Frontal cortex (tissue), 4 donors: ENCODE measurements around the gene S100P. TPM values are rescaled to one million over a fixed set of nuclear protein-coding genes. Genes with fewer than 3 reads are reported as not detected.
"Not testable (repeated sequence)": the region's sequence is repeated elsewhere in the genome, so short reads cannot be mapped to it uniquely, and the experiment has no call there.

Source experiments
- DNase-seq, 2 donors: peaks; one replicate each; pipeline ENCODE4 v3.0.0; 2012; ENCODE audit warnings: low spot score in 2 of 2
- FAIRE-seq: peaks from 2 replicates; lab custom pipeline; 2012; peaks lifted over from hg19 to GRCh38; lab: Jason Lieb, UNC
- total RNA-seq: library from RNA; depleted of rRNA; stranded (reverse); fragments of >200 nt; gene quantifications from one replicate; pipeline ENCODE4 v1.2.3, GENCODE V29; 2014
- donor health status: control.
- donor health status: control.
- donor health status: control.

S100P gene
- total RNA-seq: 0.41 TPM

DNA sequence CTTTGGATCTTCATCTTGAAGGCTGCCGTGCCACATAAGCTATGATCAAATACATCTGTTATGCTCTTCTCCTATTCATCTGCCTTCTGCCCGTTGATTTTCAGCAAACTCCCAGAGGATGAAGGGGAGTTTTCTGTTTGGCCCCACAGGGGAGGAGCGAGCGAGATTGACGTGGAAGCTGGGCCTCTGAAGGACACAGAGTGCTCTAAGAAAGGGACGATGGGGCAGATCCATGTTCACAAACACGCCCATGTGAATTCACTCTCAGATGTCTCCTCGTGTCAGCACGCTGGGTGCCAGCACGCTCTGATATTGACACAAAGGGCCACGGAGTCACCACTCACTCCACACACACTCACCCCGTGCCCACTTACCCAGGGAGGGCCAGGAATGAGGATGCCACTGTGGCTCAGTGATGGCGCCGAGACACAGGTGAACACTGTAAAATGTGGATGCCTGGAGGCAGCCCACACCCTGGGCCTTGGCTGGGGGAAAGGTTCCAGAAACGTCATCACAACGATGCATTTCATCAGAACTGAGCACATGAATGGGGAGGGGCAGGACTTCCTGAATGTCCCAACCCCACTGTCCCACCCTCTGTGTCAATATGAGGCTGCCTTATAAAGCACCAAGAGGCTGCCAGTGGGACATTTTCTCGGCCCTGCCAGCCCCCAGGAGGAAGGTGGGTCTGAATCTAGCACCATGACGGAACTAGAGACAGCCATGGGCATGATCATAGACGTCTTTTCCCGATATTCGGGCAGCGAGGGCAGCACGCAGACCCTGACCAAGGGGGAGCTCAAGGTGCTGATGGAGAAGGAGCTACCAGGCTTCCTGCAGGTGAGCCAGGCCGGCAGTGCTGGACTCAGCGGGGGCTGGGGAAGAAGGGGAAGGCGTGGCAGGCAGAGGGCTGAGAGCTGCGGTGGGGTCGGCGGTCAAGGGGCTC is at the start of gene S100P:
Gene S100P, plus strand, starts transcription at position 648 of the 946 bp plus-strand sequence. Its CDS starts 55 bp downstream, at position 703.
- FAIRE-seq (no peak), DNase-seq (no peak)

DNA sequence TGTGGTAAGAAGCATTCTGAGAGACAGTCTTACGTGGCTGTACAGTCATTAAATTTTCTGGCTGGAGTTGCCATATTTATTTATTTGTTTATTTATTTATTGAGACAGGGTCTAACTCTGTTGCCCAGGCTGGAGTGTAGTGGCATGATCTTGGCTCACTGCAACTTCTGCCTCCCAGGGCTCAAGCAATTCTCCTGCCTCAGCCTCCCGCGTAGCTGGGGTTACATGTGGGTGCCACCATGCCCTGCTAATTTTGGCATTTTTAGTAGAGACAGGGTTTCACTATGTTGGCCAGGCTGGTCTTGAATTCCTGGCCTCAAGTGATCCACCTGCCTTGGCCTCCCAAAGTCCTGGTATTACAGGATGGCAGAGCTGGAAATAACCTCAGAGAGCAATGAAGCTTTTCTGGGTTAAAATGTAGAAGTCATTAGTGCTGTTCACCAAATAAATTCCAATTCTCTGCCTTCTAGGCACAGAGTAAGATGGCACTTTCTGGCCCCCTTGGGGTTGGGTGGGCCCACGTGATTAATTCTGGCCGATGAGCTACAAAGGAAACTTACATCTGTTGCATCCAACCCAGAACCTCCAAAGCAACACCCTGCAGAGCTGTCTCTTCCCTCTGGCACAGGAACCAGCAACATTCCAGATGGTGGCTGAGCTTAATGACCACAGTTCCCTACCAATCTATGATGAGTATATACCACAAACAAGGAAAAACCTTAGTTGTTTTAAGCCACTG is 48.7 kb upstream of the S100P start:
- FAIRE-seq (no peak), DNase-seq (no peak)

DNA sequence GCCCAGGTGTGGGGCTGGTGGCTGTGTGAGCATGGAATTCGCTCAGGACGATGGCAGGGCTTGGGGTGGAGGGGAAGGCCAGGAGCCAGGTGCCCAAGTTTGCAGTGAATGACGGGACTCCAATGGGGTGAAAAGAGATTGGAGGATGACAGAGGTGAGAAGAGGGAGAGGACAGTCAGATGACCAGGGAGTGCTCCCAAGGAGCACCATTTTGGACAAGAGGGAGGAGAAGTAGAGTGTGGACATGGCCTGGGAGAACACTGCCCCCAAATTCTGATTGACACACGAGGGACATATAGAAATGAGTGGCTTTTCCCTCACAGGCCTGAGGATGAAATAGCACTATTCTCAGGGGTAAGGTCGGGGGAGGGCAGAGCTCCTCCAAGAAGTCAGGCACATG is 46.5 kb upstream of the S100P start:
- no peak for DNase-seq
- FAIRE-seq: no peak

DNA sequence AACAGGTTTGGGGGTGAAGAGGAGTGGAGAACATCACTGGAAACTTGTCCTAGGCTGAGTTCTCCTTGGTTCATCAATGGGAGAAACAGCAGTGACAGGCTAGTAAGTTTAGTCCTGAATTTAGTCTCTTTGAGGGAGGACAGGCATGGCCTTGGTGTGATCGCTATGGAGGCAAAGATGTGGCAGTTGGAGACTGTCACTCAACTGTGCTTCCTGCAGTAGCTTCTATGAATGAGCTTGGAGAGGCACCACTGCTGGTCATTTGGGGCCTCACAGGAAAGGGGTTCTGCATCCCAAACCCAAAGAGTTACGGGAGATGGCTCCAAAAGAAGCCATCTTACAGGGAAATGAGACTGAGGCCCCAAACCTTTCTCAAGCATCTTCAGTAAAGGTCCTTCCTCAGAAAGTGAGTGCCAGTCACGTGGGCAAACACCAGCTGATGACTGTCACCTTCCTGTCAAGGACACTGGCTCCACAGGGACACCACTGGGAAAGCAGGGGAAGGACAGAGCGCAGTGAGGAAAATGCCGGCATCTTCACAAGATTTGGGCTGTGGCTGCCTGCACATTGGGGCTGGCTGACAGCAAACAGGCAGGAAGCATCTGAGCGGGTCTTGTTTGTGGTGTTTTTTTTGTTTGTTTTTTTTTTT is 46.0 kb upstream of the S100P start:
- FAIRE-seq: no peak
- no peak for DNase-seq

DNA sequence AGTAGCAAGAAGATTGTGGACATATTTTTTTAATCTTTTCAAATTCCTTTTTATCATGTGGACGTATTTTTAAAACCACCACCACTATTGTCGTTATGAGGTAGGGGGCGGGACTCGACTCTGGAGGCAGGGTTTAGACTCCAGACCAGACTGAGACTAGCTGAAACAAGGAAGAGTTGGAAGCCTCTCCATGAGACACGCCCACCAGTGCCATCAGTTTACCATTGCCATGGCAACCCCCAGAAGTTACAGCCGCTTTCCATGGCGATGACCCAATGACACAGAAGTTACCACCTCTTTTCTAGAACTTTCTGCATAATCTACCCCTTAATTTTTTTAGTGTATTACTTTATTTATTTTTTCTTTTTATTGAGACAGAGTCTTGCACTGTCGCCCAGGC is 44.5 kb upstream of the S100P start:
- no peak for DNase-seq
- FAIRE-seq: no peak

DNA sequence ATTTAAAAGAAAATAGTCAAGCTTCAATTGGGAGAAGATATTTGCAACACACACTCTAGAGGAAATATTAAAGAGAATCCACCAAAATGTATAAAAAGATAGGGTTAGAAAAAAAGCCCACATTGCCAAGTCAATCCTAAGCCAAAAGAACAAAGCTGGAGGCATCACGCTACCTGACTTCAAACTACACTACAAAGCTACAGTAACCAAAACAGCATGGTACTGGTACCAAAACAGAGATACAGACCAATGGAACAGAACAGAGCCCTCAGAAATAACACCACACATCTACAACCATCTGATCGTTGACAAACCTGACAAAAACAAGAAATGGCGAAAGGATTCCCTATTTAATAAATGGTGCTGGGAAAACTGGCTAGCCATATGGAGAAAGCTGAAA is 39.5 kb upstream of the S100P start:
- FAIRE-seq, DNase-seq: not testable (repeated sequence)

DNA sequence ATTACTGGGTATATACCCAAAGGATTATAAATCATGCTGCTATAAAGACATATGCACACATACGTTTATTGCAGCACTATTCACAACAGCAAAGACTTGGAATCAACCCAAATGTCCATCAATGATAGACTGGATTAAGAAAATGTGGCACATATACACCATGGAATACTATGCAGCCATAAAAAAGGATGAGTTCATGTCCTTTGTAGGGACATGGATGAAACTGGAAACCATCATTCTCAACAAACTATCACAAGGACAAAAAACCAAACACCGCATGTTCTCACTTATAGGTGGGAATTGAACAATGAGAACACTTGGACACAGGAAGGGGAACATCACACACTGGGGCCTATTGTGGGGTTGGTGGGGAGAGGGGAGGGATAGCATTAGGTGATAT is 38.4 kb upstream of the S100P start:
- not testable (repeated sequence) for DNase-seq

DNA sequence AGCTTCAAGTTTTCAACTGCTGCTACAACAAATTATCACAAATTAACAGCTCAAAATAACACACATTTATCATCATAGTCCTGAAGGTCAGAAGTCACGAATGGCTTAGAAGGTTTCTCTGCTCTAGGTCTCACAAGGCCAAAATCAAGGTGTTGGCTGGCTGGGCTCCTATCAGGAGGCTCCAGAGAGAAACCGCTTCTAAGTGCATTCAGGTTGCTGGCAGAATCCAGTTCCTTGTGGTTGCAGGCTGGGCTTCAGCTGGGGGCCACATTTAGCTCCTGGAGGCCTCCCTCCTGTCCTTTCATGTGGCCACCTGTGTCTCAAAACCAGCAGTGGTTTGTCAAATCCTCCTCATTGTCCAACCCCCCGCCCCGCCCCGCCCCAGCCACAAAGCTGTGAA is 37.8 kb upstream of the S100P start:
- no peak for DNase-seq
- FAIRE-seq: no peak

More for the DNA sequence above, 38.4 kb upstream of the S100P start:
- FAIRE-seq: not testable (repeated sequence)

DNA sequence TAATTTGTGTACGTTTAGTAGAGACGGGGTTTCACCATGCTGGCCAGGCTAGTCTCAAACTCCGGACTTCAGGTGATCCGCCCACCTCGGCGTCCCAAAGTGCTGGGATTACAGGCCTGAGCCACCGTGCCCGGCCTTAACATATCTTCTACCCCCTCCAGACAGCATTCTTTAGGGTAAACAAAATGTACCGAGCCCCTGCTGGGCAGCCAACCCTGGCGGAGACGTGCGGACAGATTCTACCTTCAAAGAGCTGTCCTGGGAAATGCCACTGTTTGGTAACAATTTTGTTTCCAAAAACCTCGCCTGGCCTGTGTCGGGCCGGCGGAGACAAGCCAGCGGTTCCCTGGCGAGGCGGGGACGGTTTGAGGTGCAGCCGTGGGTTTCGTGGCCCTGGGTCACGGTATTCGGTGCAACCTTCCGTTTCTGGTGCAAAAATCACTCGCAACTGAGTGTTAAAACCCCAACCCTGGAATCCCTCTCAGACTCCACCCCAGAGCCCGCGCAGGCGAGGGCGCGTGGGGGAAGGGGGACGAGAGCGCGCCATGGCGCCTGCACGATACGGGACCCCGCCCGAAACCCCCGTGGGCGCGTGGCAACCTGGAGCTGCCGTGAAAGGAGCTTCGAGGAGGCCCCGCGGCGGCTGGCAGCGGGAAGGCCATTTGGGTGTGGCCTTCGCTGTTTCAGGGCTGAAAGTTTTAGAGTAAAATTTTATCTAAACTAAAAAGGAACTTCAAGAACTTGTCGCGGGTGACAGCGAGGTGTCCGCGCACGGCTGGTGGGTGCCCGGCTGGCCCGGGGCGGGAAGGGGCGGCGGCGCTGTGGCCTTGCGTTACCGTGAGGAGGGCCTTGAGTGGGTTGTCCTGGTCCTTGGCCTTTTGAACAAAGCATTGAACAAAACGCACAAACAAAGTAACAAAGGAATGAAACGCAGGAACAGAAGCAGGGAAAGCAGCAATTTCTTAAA is 36.2 kb upstream of the S100P start:
- no peak for FAIRE-seq
- no peak for DNase-seq

DNA sequence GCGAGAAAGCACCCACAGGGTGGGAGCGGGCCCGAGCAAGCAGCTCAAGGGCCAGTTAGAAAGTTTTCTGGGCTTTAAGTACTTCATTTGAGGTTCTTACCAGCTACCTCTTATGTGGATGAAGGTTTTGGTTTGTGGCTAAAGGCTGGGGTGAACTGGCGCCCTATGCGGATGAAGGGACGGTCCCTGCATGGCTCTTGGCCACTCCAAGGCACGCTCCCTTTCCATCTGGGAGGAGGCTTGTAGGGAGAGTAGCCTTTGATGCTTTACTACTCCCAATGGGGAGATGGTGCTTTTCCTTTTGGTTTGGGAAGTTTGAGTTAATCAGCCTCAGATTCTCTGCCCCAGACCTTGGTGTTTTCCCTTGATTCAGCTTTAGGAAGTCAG is 35.5 kb upstream of the S100P start:
- no peak for DNase-seq
- FAIRE-seq: no peak

DNA sequence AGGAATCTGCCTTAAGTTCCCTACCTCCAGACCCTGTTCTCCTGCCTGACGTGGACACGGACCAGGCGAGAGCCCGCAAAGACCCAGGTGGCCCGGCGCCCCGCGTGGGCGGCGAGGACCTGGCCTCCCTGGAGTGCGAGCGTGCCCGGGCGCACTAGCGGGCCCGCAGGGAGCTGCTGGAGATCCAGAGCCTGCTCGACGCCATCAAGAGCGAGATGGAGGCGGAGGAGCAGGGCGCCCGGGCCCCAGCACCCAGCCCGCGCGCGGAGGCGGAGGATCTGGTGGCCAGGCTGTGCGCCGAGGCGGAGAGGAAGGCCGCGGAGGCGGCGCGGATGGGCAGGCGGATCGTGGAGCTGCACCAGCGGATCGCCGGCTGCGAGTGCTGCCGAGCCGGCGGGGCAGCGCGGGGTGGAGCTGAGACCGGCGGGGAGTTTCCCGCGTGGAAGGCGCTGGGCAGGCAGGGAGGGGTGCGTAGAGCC is 35.0 kb upstream of the S100P start:
- DNase-seq: peak in 1 of 2 donors; percentile 60
- FAIRE-seq: no peak

DNA sequence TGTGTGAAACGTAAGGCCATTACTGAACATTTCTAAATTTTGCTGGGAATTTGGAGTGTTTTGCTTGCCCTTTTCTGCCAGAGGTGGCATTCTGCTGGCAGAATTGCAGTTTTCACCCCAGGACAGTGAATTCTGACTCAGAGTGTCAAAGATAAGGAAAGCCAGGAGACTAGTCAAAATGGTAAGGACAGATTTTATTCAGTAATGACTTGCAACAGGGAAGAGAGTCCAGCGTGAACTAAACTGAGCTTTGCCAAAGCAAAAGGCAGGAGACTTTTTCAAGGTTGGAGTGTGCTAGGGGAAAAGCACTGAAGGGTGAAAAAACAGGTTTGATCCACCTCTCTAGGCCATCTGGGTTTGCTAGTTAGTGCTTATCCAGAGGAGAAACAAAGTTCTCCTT is 33.8 kb upstream of the S100P start:
- FAIRE-seq (no peak), DNase-seq (no peak)

DNA sequence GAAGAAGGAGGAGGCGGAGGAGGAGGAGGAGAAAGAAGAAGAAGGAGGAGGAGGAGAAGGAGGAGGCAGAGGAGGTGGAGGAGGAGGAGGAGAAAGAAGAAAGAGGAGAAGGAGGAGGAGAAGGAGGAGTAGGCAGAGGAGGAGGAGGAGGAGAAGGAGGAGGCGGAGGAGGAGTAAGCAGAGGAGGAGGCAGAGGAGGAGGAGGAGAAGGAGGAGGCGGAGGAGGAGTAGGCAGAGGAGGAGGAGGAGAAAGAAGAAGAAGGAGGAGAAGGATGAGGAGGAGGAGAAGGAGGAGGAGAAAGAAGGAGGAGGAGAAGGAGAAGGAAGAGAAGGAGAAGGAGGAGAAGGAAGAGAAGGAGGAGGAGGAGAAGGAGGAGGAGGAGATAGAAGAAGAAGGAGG is 33.2 kb upstream of the S100P start:
- DNase-seq: no peak
- no peak for FAIRE-seq

DNA sequence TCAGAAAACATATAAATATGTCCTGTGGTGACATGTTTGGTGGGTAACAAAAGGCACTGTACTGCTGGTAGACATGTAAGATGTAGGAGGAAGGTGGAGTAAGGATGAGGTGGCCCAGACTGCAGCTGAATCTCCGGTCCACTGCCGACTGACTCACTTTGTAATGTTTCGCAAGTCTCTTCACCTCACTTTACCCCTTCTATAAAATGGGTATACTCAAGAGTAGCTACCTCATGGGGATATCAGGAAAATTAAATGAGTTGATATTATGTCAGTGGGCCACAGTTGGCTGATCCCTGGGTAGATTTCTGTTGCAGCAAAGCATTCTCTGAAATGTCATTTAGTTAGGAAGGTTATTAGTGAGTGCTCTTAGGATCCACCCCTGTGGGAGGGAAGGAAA is 31.1 kb upstream of the S100P start:
- DNase-seq (no peak), FAIRE-seq (no peak)

DNA sequence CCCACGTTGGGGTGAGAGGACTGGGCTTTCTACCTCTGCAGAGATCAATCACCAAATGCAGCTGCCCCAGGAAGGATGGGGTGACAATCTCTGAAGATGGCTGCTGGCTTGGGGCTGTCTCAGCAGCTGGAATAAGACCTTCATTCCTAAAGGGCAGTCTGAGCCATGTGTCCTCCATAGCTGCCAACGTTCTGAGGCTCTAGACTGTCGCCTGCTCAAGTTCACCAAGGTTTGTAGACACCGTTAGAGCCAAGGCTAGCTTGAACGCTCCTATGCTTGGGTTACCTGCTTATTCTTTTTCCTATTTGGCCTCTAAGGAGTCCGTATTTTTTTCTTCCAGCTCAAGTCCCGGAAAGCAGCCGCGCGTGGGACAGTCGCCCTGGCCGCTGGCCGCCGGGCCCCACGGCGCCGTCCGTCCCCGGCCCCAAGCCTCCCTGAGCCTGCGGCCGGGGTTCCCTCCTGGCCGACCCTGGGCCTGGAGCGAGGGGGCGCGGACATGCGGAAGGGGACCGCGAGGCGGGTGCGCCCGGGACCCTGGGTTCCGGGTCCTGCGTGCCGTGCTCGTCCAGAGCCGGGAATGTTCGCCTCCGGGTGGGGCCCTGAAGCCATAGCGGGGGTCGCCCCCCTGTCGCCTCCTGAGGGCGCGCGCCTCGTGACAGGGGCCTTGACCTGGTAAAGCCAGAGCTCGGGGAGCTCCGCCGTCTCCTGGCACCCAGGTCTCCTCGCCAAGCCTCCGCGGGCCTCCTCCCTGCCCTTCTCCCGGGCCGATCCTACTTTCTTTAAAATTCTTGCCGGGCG is 29.9 kb upstream of the S100P start:
- DNase-seq (no peak), FAIRE-seq (no peak)

DNA sequence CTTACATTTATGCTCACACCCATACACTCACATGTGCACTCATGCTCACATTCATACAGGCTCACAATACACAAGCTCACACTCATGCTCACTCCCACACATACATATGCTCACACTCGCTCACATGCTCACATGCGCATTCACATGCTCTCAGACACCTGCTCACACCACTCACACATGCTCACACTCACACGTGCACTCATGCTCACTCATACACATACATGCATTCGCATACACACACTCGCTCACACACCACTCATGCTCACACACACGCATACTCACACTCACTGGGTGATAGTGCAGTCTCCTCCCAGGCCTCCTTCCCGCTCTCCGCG is 28.4 kb upstream of the S100P start:
- FAIRE-seq (no peak), DNase-seq (no peak)

DNA sequence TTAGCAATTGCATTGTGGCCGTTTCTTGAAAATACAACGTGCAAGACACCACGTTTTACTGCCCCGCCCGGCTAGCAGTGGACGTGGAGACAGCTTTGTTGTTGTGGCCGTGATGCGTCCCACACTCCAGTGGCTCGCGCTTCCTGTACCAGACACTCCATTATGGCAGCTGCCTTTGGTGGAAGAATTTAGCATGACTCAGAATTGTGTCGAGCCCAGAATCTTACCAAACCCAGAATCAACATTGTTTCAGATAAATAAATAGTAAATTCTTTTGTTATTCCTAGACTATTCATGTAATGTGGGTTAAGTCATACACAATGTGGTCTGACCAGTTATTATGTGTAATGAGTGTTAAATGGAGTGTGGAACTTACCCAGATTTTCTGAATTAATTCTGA is 25.3 kb upstream of the S100P start:
- DNase-seq (no peak), FAIRE-seq (no peak)

DNA sequence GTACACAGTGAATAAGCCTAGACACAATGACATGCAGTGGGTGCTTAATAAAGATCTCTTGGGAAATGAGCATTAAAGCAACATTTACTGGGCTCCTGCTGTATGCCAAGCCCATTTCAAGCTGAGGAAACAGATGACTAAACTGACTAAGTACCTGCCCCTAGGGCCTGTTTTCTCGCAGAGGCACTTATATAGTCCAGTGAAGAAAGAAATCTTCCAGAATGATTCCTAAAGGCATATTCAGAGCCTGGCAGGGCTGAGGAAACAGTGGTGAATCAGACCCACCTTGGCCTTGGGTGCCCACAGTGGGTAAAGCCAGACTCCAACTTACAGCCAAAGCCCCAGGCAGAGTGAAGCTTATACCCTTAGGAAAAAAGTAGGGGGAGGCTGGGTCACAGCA is 22.0 kb upstream of the S100P start:
- DNase-seq (no peak), FAIRE-seq (no peak)

DNA sequence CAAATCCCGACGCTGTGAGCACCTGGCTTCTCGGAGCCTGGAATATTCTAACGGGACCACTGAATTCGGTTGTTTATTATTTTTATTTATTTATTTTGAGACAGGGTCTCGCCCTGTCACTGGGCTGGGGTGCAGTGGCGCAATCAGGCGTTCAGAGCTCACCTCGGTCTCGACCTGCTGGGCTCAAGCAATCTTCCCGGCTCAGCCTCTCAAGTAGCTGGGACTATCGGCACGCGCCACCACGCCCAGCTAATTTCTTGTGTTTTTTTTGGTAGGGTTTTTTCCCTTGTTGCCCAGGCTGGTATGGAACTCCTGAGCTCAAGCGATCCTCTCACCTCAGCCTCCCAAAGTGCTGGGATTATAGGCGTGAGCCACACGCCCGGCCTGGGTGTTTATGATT is 21.5 kb upstream of the S100P start:
- no peak for DNase-seq
- no peak for FAIRE-seq
